GM10266 (cell line): ENCODE results near the gene PLXNA4.

Experiments used
- DNase-seq: peaks from one replicate; pipeline ENCODE4 v3.0.0; 2012; ENCODE audit errors: extremely low spot score
- TF ChIP-seq, protein P1 (sequence below): IDR thresholded peaks from 2 replicates; pipeline ENCODE4 v1.5.1; 2012; ENCODE audit warnings: mild to moderate bottlenecking, low read depth; ENCODE audit not compliant: control insufficient read depth, insufficient read depth; ENCODE audit errors: missing control alignments

Gene PLXNA4

DNA sequence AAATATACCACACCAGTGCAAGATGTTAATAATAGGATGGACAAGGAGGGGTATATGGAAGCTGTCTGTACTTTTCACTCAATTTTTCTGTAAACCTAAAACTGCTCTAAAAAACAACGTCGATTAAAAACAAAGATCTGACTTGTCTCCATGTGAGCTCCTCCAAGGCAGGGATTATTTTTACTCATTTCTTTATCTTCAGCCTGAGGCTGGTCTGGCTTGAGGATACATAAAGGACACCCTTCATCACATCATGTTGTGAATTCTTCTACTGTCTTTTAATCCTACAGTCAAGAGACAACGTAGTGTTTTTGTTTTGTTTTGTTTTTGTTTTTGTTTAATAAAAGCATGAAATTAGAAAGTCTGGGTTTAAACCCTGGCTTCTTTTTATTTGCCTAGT is 486.9 kb downstream of the PLXNA4 start:
- DNase-seq = no peak
- TF ChIP-seq, protein P1, sequence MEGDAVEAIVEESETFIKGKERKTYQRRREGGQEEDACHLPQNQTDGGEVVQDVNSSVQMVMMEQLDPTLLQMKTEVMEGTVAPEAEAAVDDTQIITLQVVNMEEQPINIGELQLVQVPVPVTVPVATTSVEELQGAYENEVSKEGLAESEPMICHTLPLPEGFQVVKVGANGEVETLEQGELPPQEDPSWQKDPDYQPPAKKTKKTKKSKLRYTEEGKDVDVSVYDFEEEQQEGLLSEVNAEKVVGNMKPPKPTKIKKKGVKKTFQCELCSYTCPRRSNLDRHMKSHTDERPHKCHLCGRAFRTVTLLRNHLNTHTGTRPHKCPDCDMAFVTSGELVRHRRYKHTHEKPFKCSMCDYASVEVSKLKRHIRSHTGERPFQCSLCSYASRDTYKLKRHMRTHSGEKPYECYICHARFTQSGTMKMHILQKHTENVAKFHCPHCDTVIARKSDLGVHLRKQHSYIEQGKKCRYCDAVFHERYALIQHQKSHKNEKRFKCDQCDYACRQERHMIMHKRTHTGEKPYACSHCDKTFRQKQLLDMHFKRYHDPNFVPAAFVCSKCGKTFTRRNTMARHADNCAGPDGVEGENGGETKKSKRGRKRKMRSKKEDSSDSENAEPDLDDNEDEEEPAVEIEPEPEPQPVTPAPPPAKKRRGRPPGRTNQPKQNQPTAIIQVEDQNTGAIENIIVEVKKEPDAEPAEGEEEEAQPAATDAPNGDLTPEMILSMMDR = no peak

DNA sequence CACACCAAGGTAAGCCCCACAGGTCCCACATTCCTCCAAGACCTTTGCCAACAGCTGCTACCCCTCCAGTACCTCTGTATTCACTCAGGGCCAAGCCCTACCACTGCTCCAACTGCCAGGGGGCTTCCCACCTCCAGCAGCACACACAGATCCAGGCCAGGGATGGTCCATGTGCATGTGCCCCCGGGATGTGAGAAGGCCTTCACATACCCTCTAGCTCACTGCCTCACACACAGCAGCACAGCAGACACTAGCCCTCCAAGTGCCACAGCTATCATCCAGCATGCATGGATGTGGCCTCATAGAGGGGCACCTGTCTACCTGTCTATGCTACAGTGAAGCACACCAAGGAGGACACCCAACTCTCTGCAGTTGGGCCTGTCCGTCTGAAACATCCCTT is 488.8 kb downstream of the PLXNA4 start:
- TF ChIP-seq, protein P1 = no peak

DNA sequence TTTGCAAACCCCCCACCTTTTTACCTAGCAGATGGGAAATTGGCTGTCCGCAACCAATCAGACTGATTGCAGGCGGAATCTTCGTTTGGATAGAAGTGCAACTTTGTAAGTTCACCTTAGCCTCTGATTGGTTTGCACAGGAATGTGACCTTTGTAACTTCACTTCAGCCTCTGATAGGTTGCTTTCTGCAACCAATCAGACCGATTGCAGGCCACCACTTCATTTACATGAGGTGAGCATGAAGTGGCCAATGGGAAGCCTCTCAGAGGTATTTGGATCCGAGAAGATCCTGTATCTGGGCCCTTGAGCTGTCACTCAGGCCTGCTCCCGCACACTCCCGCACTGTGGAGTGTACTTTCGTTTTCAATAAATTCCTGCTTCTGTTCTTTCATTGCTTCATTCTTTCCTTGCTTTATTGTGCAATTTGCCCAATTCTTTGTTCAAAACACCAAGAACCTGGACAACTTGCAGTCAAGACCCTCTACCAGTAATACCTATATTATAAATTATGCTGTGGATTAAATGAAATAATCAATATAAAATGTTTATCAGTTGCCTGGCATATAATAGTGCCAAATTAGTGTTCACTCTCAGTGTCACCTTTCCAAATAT is 491.4 kb downstream of the PLXNA4 start:
- DNase-seq = no peak
- TF ChIP-seq, protein P1 = no peak

More for the DNA sequence above, 488.8 kb downstream of the PLXNA4 start:
- no peak for DNase-seq

DNA sequence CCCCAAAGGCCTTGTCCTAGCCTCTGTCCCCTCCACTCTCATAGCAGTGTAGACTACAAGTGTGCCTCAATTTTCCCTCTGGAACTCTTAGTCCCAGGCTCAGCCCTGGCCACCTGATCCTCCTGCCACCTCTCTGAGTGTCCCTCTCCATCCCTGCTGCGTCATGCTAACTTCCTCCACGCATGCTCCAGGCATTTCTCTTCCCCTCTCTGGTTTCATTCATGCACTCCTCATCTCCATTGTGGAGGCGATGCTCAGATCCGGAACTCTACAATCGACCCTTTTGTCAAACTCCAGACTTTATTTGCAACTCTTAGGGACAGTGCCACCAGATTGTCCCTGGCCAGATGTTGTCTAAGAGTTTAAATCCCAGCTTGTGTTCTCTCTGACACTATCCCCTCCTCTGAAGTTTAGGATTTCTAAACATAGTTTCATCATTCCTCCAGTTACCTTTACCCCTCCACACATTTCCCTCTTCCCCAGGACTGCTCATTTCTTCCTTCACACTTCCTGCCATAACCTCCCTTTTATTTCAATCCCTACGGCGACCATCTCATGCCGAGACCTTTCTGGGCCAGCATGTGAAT is 492.6 kb downstream of the PLXNA4 start:
- TF ChIP-seq, protein P1 = no peak
- no peak for DNase-seq

DNA sequence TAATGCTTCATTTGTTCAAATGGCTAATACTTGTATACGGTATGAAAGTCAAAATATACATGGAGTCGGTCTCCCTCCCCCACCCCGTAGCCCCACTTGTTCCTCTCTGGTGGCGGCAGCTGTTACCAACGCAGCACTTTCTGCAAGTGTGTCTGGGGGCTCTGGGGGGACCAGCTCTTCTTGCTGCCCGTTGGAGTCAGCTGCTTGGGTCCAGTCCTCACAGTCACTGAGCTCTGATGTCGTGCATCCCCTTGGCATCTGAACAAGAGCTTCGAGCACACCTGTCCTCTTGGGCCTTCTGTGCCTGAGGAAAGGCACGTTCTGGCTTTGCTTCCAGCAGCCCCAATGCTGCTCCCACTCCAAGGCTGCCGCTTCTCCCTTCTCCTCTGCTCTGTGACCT is 493.1 kb downstream of the PLXNA4 start:
- DNase-seq = no peak
- TF ChIP-seq, protein P1 = no peak

DNA sequence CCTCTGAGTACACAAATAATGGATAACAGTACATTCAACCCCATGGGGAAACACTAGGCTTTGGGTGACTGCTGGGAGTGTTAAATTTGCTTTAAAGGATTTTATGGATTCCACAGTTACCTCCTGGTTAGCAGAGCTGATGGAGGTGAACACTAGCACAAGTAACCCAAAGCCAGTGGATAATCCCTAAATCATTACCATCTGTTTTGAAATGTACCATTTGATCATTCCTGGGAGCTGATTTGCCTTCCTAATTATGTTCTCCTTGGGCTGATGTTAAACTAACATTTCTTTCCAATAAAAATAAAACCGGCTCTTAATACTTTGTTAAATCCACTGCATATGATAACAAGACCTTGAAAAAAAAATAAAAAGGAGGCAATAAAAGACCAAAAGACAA is 493.9 kb downstream of the PLXNA4 start:
- TF ChIP-seq, protein P1 = no peak
- DNase-seq = no peak

DNA sequence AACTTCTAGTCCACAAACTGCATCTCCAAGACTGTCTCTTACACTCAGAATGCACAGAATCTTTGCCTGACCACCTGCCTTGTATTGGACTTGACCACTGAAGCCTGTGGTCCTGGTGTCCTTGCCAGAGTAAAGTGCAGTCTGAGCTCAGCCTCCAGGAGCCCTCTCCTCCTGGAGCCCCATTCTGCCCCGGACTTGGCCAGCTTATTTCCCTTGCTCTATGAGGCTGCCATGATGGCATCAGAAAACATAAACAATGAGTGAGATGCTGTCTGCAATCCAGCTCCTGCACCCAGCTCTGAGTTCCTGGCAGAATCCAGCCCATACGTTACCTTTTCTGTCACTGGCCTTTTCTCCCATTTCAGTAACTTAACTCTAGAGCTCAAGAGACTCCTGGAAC is 494.6 kb downstream of the PLXNA4 start:
- DNase-seq = no peak
- TF ChIP-seq, protein P1 = no peak
